HepG2 (cell line): Measurements from ENCODE around the gene EXPH5. TPM values are rescaled to one million over a fixed set of nuclear protein-coding genes. Genes with fewer than 3 reads are reported as not detected.

ENCODE experiments used
- ATAC-seq: fragments of 200-7000 bp; cut with Tn5 transposase; 3 replicates; pipeline ENCODE4 v1.9.1; 2020; ENCODE audit warnings: mild to moderate bottlenecking, moderate library complexity
- BruUV-seq: library from RNA; stranded (reverse); fragments of 400-500 nt; replicated peaks from 2 replicates; lab custom pipeline; 2021; lab: Mats Ljungman, UMichigan
- CTCF ChIA-PET: fragments of 300-600 bp; formaldehyde crosslinking; extraction: SDS; loops from one replicate; lab custom pipeline; 2021; ENCODE audit warnings: low total read pairs, inconsistent platforms, low intra/inter-chr PET ratio; lab: Yijun Ruan, JAX
- POLR2A ChIA-PET: fragments of 350-600 bp; sonication (Branson Sonifier 250); formaldehyde crosslinking; loops from one replicate; lab custom pipeline; 2020; ENCODE audit warnings: antibody characterized with exemption, inconsistent platforms; lab: Yijun Ruan, JAX
- DNase-seq: peaks from one replicate; pipeline ENCODE4 v3.0.0-alpha.2; 2015; ENCODE audit warnings: low spot score
- FAIRE-seq: peaks from 3 replicates; lab custom pipeline; 2011; peaks lifted over from hg19 to GRCh38; lab: Jason Lieb, UNC
- H2AFZ ChIP-seq: one replicate; pipeline ENCODE4 v1.6.1; 2011; ENCODE audit warnings: low read length, inconsistent platforms
- H3K27ac ChIP-seq: fragments of 300-600 bp; 3 replicates; pipeline ENCODE4 v1.8.0; 2011; ENCODE audit warnings: mixed run types, mild to moderate bottlenecking, mixed read lengths, low read length, inconsistent platforms; ENCODE audit not compliant: insufficient read depth; ENCODE audit errors: extremely low read length
- H3K27me3 ChIP-seq, 2 experiments: fragments of 200-600 bp in 1 of 2; 2 replicates in 1 of 2; 3 replicates in 1 of 2; pipeline versions ENCODE4 v1.6.0 to v1.8.0; 2011; ENCODE audit warnings: low read length in 2 of 2, mild to moderate bottlenecking in 2 of 2, moderate library complexity in 2 of 2, inconsistent platforms in 1 of 2; ENCODE audit not compliant: insufficient read depth in 2 of 2, control insufficient read depth in 1 of 2
- H3K36me3 ChIP-seq, 2 experiments: fragments of 200-600 bp in 1 of 2; replicated peaks in 1 of 2; 2 replicates in 1 of 2; 3 replicates in 1 of 2; pipeline versions ENCODE4 v1.5.1 to v1.8.0; 2011; ENCODE audit warnings: low read length in 2 of 2, inconsistent platforms in 1 of 2; ENCODE audit not compliant: insufficient read depth in 2 of 2, control insufficient read depth in 1 of 2
- H3K4me1 ChIP-seq: 2 replicates; pipeline ENCODE4 v1.5.1; 2012; ENCODE audit warnings: low read length, inconsistent platforms; ENCODE audit not compliant: insufficient read depth
- H3K4me2 ChIP-seq: 2 replicates; pipeline ENCODE4 v1.6.0; 2011; ENCODE audit warnings: low read depth, low read length, inconsistent platforms
- H3K4me3 ChIP-seq, 3 experiments: fragments of 200-600 bp in 1 of 3; sonication (generic), shearing (Covaris generic) in 1 of 3; replicated peaks in 1 of 3; 2 replicates each; pipeline ENCODE4 v1.5.1; 2011 to 2016; ENCODE audit warnings: low read length in 3 of 3, inconsistent platforms in 2 of 3, low read depth in 2 of 3, mild to moderate bottlenecking in 2 of 3, control low read depth in 1 of 3, mixed read lengths in 1 of 3; ENCODE audit not compliant: insufficient read depth in 1 of 3
- H3K79me2 ChIP-seq: one replicate; pipeline ENCODE4 v1.6.1; 2011; ENCODE audit warnings: low read length, inconsistent platforms; ENCODE audit not compliant: insufficient read depth
- H3K9ac ChIP-seq: 2 replicates; pipeline ENCODE4 v1.6.0; 2011; ENCODE audit warnings: mild to moderate bottlenecking, low read depth, low read length, inconsistent platforms; ENCODE audit not compliant: insufficient read depth
- H3K9me3 ChIP-seq: 2 replicates; pipeline ENCODE4 v1.5.1; 2012; ENCODE audit warnings: mild to moderate bottlenecking, low read length
- H4K20me1 ChIP-seq: 2 replicates; pipeline ENCODE4 v1.6.0; 2011; ENCODE audit warnings: inconsistent platforms, mild to moderate bottlenecking, low read length, moderate library complexity; ENCODE audit not compliant: insufficient read depth
- BRCA1 ChIP-seq: sonication (generic); formaldehyde crosslinking; IDR thresholded peaks from 2 replicates; pipeline ENCODE4 v1.4.0; 2020; ENCODE audit warnings: missing genetic modification reagents
- LCORL ChIP-seq, 2 experiments: fragments of 450-650 bp in 1 of 2; sonication (generic) in 1 of 2; formaldehyde crosslinking in 1 of 2; IDR thresholded peaks; 2 replicates each; pipeline versions ENCODE4 v1.5.0 to v1.6.1; 2017 to 2020; ENCODE audit warnings: antibody characterized with exemption in 1 of 2, missing genetic modification reagents in 1 of 2
- MAFK ChIP-seq, 2 experiments: IDR thresholded peaks in 1 of 2; conservative IDR thresholded peaks in 1 of 2; 2 replicates each; pipeline ENCODE4 v1.6.1; 2011; ENCODE audit warnings: improper control_type of control experiment in 2 of 2, low read length in 2 of 2
- NFIB ChIP-seq: sonication (generic); formaldehyde crosslinking; IDR thresholded peaks from 2 replicates; pipeline ENCODE4 v1.9.0; 2021; ENCODE audit warnings: missing genetic modification reagents, mild to moderate bottlenecking, borderline replicate concordance
- SOX5 ChIP-seq: IDR thresholded peaks from 2 replicates; pipeline ENCODE4 v1.6.1; 2016; ENCODE audit warnings: borderline replicate concordance
- STAT5B ChIP-seq: sonication (generic); formaldehyde crosslinking; IDR thresholded peaks from 2 replicates; pipeline ENCODE4 v1.4.0; 2020; ENCODE audit warnings: missing genetic modification reagents
- WGBS: methylation state at CpG from one replicate; pipeline ENCODE4 v1.1.6; 2017; ENCODE audit warnings: low lambda C conversion rate; 5-methylcytosine and 5-hydroxymethylcytosine counted together
- in situ Hi-C: cut with HindIII; loops from 2 replicates; pipeline ENCODE4 v1.10.0; 2017; ENCODE audit warnings: low pct_unique_long_range_greater_than_20kb; ENCODE audit not compliant: extremely low pct_ligation_motif_present
- intact Hi-C: fragments of 100-400 bp; cut with micrococcal nuclease; formaldehyde crosslinking; loops from one replicate; pipeline ENCODE4 v1.10.0; 2022; ENCODE audit not compliant: unreplicated experiment
- polyA plus RNA-seq, 8 experiments: library from polyadenylated mRNA; depleted of rRNA in 3 of 8; stranded (reverse) in 7 of 8; unstranded in 1 of 8; fragments of >200 nt; fragmentation: Illumina TruSeq in 4 of 8; extraction: Trizol in 4 of 8; gene quantifications; 2 replicates each; pipeline versions ENCODE4 v1.2.1 to v1.2.3, GENCODE V29; 2011 to 2016; ENCODE audit warnings: low read depth in 4 of 8, missing spikeins in 1 of 8, mixed read lengths in 1 of 8; ENCODE audit not compliant: insufficient read depth in 1 of 8
- total RNA-seq, 5 experiments: library from RNA; depleted of rRNA; stranded (reverse); fragments of >200 nt; fragmentation: Illumina TruSeq; extraction: Trizol; gene quantifications; 2 replicates each; pipeline ENCODE4 v1.2.3, GENCODE V29; 2016; ENCODE audit warnings: low read depth in 1 of 5
- TF ChIP-seq, protein P1 (sequence below): sonication (generic); formaldehyde crosslinking; IDR thresholded peaks from 2 replicates; pipeline ENCODE4 v1.4.0; 2020; ENCODE audit warnings: missing genetic modification reagents, mild to moderate bottlenecking, borderline replicate concordance

Gene EXPH5
- total and polyA plus RNA-seq, 2 of the 13 experiments (the other 11 are each of a cell fraction or from before 2014, with no cell fraction given): under 0.01 to 0.02 TPM

DNA sequence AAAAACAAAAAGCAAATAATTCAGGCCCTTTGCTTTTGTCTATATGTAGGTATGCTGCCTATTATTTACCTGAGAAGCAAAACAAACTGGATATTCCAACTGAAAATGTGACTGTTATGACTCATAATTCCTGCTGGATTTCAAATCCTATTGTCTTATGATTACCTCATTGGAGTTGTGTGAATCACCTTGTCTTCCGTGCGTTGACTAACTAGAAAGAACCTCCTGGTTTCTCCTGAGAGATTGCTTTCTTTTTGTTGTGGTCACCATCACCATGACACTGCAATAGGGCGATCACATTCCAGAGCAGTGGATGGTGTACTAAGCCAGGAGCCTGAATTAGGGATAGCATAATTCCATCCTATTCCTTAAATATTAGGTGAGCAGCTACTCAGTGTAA lies 23.0 kb upstream of the EXPH5 start (continued):
- TF ChIP-seq, protein P1, sequence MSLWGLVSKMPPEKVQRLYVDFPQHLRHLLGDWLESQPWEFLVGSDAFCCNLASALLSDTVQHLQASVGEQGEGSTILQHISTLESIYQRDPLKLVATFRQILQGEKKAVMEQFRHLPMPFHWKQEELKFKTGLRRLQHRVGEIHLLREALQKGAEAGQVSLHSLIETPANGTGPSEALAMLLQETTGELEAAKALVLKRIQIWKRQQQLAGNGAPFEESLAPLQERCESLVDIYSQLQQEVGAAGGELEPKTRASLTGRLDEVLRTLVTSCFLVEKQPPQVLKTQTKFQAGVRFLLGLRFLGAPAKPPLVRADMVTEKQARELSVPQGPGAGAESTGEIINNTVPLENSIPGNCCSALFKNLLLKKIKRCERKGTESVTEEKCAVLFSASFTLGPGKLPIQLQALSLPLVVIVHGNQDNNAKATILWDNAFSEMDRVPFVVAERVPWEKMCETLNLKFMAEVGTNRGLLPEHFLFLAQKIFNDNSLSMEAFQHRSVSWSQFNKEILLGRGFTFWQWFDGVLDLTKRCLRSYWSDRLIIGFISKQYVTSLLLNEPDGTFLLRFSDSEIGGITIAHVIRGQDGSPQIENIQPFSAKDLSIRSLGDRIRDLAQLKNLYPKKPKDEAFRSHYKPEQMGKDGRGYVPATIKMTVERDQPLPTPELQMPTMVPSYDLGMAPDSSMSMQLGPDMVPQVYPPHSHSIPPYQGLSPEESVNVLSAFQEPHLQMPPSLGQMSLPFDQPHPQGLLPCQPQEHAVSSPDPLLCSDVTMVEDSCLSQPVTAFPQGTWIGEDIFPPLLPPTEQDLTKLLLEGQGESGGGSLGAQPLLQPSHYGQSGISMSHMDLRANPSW (CRISPR knock-in tag): no peak
- TF ChIP-seq STAT5B (CRISPR knock-in tag) (no peak), LCORL (IDR thresholded peaks at IDR 0.05) (no peak), LCORL (CRISPR knock-in tag; IDR thresholded peaks at IDR 0.05) (no peak), BRCA1 (no peak), SOX5 (CRISPR knock-in tag) (peak; percentile 48; the same call in 1 of the 2 replicates)

DNA sequence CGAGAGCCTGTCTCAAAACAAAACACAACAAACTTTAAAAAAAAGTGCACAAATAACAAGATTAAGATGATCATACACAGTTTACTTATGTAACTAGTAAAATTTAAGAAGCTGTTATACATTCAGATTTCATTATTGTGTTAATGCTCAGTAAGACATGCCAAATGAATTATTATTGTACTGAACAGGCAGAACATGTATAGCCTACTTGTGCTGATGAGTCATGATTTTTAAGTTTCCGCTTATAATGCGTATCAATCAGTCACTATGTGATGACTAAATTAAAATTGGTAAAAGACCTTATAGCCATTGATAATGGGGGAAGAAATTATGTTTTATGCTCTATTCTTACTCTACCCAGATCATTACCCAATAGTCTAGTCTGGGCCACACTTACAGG lies 20.5 kb upstream of the EXPH5 start:
- Histone ChIP-seq H3K4me1 (no peaks in the 10 kb centered on the region), H2AFZ (no peak overlapping the region), H3K36me3 (no peaks in the 10 kb centered on the region), H3K4me3 (no peak overlapping the region), H3K27me3 (no peaks in the 10 kb centered on the region), H3K4me2 (no peak overlapping the region), H3K9ac (no peak overlapping the region), H3K79me2 (no peaks in the 10 kb centered on the region), H3K27ac (no peak overlapping the region), H4K20me1 (no peaks in the 10 kb centered on the region), H3K9me3 (no peaks in the 10 kb centered on the region)
- DNase-seq: no peak
- POLR2A ChIA-PET: no interaction called here
- CTCF ChIA-PET: no interaction called here
- intact Hi-C loops (no loop called here), in situ Hi-C loops (no loop called here)
- TF ChIP-seq MAFK (conservative IDR thresholded peaks at IDR 0.05 in 1 of 2, IDR thresholded peaks at IDR 0.05 in 1 of 2; ENCODE audit: low read length in 2 of 2) (0 out of 4 replicates have a peak, but pooled peaks of 1 of the 2 experiments have one; percentile 8), NFIB (CRISPR knock-in tag) (no peak)
- ATAC-seq: no peak
- no TSS peak for BruUV-seq
- WGBS: 65% methylated on average over 3 of the region's 3 CpGs
- no peak for FAIRE-seq
